ENCODE measurements around the gene GRK1.

DNA sequence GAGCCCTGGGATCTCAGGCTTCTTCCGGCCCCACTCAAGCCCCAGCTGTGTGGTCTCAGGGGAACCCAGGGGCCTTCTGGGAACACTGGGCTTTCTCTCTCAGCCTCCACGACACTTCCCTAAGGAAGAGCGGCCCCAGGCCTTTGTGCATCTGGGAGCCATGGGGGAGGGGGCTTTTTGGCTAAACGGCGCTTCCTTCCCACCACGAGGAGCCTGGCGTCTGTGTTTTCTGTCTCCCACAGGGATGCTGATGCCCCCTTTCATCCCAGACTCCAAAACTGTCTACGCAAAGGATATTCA lies 67.8 kb downstream of the GRK1 start:
- TF ChIP-seq, protein P1, sequence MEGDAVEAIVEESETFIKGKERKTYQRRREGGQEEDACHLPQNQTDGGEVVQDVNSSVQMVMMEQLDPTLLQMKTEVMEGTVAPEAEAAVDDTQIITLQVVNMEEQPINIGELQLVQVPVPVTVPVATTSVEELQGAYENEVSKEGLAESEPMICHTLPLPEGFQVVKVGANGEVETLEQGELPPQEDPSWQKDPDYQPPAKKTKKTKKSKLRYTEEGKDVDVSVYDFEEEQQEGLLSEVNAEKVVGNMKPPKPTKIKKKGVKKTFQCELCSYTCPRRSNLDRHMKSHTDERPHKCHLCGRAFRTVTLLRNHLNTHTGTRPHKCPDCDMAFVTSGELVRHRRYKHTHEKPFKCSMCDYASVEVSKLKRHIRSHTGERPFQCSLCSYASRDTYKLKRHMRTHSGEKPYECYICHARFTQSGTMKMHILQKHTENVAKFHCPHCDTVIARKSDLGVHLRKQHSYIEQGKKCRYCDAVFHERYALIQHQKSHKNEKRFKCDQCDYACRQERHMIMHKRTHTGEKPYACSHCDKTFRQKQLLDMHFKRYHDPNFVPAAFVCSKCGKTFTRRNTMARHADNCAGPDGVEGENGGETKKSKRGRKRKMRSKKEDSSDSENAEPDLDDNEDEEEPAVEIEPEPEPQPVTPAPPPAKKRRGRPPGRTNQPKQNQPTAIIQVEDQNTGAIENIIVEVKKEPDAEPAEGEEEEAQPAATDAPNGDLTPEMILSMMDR (IDR thresholded peaks at IDR 0.05; ENCODE audit: low read depth, low read length): no peak
- no peak for TF ChIP-seq POLR2A (IDR thresholded peaks at IDR 0.05; ENCODE audit: extremely low read depth, insufficient read length)
- TF ChIP-seq MYC (IDR thresholded peaks at IDR 0.05; ENCODE audit: low read depth, low read length): no peak
- TF ChIP-seq, protein P2, sequence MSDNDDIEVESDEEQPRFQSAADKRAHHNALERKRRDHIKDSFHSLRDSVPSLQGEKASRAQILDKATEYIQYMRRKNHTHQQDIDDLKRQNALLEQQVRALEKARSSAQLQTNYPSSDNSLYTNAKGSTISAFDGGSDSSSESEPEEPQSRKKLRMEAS (IDR thresholded peaks at IDR 0.05; ENCODE audit: low read depth, low read length): no peak

Measured in NB4 (cell line).